HepG2 (cell line): ENCODE results near the gene THRAP3. TPM values are rescaled to one million over a fixed set of nuclear protein-coding genes. Genes with fewer than 3 reads are reported as not detected.

Source experiments
- IRF9 ChIP-seq: sonication (generic); formaldehyde crosslinking; IDR thresholded peaks from 2 replicates; pipeline ENCODE4 v1.8.0; 2022; ENCODE audit warnings: missing genetic modification reagents, mild to moderate bottlenecking, borderline replicate concordance
- JUN ChIP-seq: sonication (generic); formaldehyde crosslinking; IDR thresholded peaks from 2 replicates; pipeline ENCODE4 v1.4.0; 2020; ENCODE audit warnings: mild to moderate bottlenecking, missing genetic modification reagents
- KDM3A ChIP-seq: IDR thresholded peaks from 2 replicates; pipeline ENCODE4 v1.6.1; 2018; ENCODE audit warnings: low read depth, missing compliant biosample characterization
- MAFF ChIP-seq: IDR thresholded peaks from 2 replicates; pipeline ENCODE4 v1.6.1; 2011; ENCODE audit warnings: low read depth, low read length, improper control_type of control experiment
- MTA1 ChIP-seq: sonication (generic); formaldehyde crosslinking; IDR thresholded peaks from 2 replicates; pipeline ENCODE4 v1.4.0; 2020; ENCODE audit warnings: missing genetic modification reagents, mild to moderate bottlenecking, borderline replicate concordance
- NR2F6 ChIP-seq, 2 experiments: IDR thresholded peaks; 2 replicates each; pipeline ENCODE4 v1.6.1; 2016; ENCODE audit warnings: antibody characterized with exemption in 1 of 2, mild to moderate bottlenecking in 1 of 2
- PCBP2 ChIP-seq: fragments of 200-400 bp; formaldehyde crosslinking; optimal IDR thresholded peaks from 2 replicates; pipeline ENCODE3; 2018; ENCODE audit warnings: low read length, low read depth; ENCODE audit not compliant: poor library complexity, severe bottlenecking
- RCOR2 ChIP-seq: IDR thresholded peaks from 2 replicates; pipeline ENCODE4 v1.6.1; 2016; ENCODE audit warnings: missing biosample characterization, missing genetic modification reagents
- SMC3 ChIP-seq: IDR thresholded peaks from 2 replicates; pipeline ENCODE4 v1.6.1; 2011; ENCODE audit warnings: low read length, improper control_type of control experiment
- STAT5B ChIP-seq: sonication (generic); formaldehyde crosslinking; IDR thresholded peaks from 2 replicates; pipeline ENCODE4 v1.4.0; 2020; ENCODE audit warnings: missing genetic modification reagents
- ZFY ChIP-seq: sonication (generic); formaldehyde crosslinking; IDR thresholded peaks from 2 replicates; pipeline ENCODE4 v1.4.0; 2020; ENCODE audit warnings: missing genetic modification reagents
- ZMYM2 ChIP-seq: sonication (generic); formaldehyde crosslinking; IDR thresholded peaks from 2 replicates; pipeline ENCODE4 v1.8.0; 2022; ENCODE audit warnings: mild to moderate bottlenecking, missing genetic modification reagents
- ZNF263 ChIP-seq: sonication (generic); formaldehyde crosslinking; IDR thresholded peaks from 2 replicates; pipeline ENCODE4 v1.4.0; 2020; ENCODE audit warnings: missing genetic modification reagents
- ZNF264 ChIP-seq: sonication (generic); formaldehyde crosslinking; IDR thresholded peaks from 2 replicates; pipeline ENCODE4 v1.4.0; 2020; ENCODE audit warnings: missing genetic modification reagents
- ZNF557 ChIP-seq: sonication (generic); formaldehyde crosslinking; IDR thresholded peaks from 2 replicates; pipeline ENCODE4 v1.4.0; 2020; ENCODE audit warnings: missing genetic modification reagents
- ZNF589 ChIP-seq: sonication (generic); formaldehyde crosslinking; conservative IDR thresholded peaks from 2 replicates; pipeline ENCODE4 v1.8.0; 2022; ENCODE audit warnings: mild to moderate bottlenecking, moderate library complexity, missing genetic modification reagents
- ZNF609 ChIP-seq: sonication (generic); formaldehyde crosslinking; IDR thresholded peaks from 2 replicates; pipeline ENCODE4 v1.4.0; 2020; ENCODE audit warnings: mild to moderate bottlenecking, missing genetic modification reagents, borderline replicate concordance
- ZNF619 ChIP-seq: sonication (generic); formaldehyde crosslinking; IDR thresholded peaks from 2 replicates; pipeline ENCODE4 v1.4.0; 2020; ENCODE audit warnings: mild to moderate bottlenecking, missing genetic modification reagents
- ZNF644 ChIP-seq: IDR thresholded peaks from 2 replicates; pipeline ENCODE4 v1.6.1; 2016; ENCODE audit warnings: low read depth
- ZNF737 ChIP-seq: sonication (generic); formaldehyde crosslinking; IDR thresholded peaks from 2 replicates; pipeline ENCODE4 v1.5.0; 2020; ENCODE audit warnings: missing genetic modification reagents, mild to moderate bottlenecking, borderline replicate concordance
- ZNF766 ChIP-seq: sonication (generic); formaldehyde crosslinking; IDR thresholded peaks from 2 replicates; pipeline ENCODE4 v1.5.0; 2020; ENCODE audit warnings: missing genetic modification reagents, borderline replicate concordance
- ZNF780A ChIP-seq: sonication (generic); formaldehyde crosslinking; IDR thresholded peaks from 2 replicates; pipeline ENCODE4 v1.8.0; 2022; ENCODE audit warnings: mild to moderate bottlenecking, missing genetic modification reagents, moderate library complexity
- ZSCAN31 ChIP-seq: sonication (generic); formaldehyde crosslinking; IDR thresholded peaks from 2 replicates; pipeline ENCODE4 v1.5.0; 2020; ENCODE audit warnings: low read depth, mild to moderate bottlenecking, missing genetic modification reagents
- polyA plus RNA-seq, 8 experiments: library from polyadenylated mRNA; depleted of rRNA in 3 of 8; stranded (reverse) in 7 of 8; unstranded in 1 of 8; fragments of >200 nt; fragmentation: Illumina TruSeq in 4 of 8; extraction: Trizol in 4 of 8; gene quantifications; 2 replicates each; pipeline versions ENCODE4 v1.2.1 to v1.2.3, GENCODE V29; 2011 to 2016; ENCODE audit warnings: low read depth in 4 of 8, missing spikeins in 1 of 8, mixed read lengths in 1 of 8; ENCODE audit not compliant: insufficient read depth in 1 of 8
- total RNA-seq, 5 experiments: library from RNA; depleted of rRNA; stranded (reverse); fragments of >200 nt; fragmentation: Illumina TruSeq; extraction: Trizol; gene quantifications; 2 replicates each; pipeline ENCODE4 v1.2.3, GENCODE V29; 2016; ENCODE audit warnings: low read depth in 1 of 5
- TF ChIP-seq, protein P1 (sequence below): sonication (generic); formaldehyde crosslinking; IDR thresholded peaks from 2 replicates; pipeline ENCODE4 v1.4.0; 2020; ENCODE audit warnings: missing genetic modification reagents

The THRAP3 gene
- total and polyA plus RNA-seq, 2 of the 13 experiments (the other 11 are each of a cell fraction or from before 2014, with no cell fraction given) = 45.0 to 92.6 TPM

- no peak for TF ChIP-seq ZNF609 (CRISPR knock-in tag)
- no peak for TF ChIP-seq ZNF766 (CRISPR knock-in tag)
- no peak for TF ChIP-seq ZNF589 (CRISPR knock-in tag)
- TF ChIP-seq ZNF737 (CRISPR knock-in tag) = no peak
- no peak; the same call in 1 of the 2 replicates for TF ChIP-seq ZNF619 (CRISPR knock-in tag)
- TF ChIP-seq PCBP2 = no peak
- no peak for TF ChIP-seq ZNF557 (CRISPR knock-in tag)
- no peak for TF ChIP-seq NR2F6 (IDR thresholded peaks at IDR 0.05)
- peak; percentile 66; the same call in 1 of the 2 replicates for TF ChIP-seq NR2F6 (CRISPR knock-in tag; IDR thresholded peaks at IDR 0.05)
- TF ChIP-seq ZNF264 (CRISPR knock-in tag) = no peak
- no peak for TF ChIP-seq RCOR2 (CRISPR knock-in tag)
- no peak for TF ChIP-seq ZNF780A (CRISPR knock-in tag)
- TF ChIP-seq MTA1 (CRISPR knock-in tag) = peak; percentile 76; the same call in 1 of the 2 replicates
- peak; percentile 96 for TF ChIP-seq SMC3
- no peak for TF ChIP-seq MAFF
- peak; percentile 76 for TF ChIP-seq ZNF644 (CRISPR knock-in tag)
- peak; percentile 50; the same call in 1 of the 2 replicates for TF ChIP-seq ZFY (CRISPR knock-in tag)
- TF ChIP-seq ZNF263 = peak; percentile 57; the same call in 1 of the 2 replicates
- no peak for TF ChIP-seq IRF9 (CRISPR knock-in tag)
- no peak for TF ChIP-seq JUN (CRISPR knock-in tag)
- TF ChIP-seq, protein P1, sequence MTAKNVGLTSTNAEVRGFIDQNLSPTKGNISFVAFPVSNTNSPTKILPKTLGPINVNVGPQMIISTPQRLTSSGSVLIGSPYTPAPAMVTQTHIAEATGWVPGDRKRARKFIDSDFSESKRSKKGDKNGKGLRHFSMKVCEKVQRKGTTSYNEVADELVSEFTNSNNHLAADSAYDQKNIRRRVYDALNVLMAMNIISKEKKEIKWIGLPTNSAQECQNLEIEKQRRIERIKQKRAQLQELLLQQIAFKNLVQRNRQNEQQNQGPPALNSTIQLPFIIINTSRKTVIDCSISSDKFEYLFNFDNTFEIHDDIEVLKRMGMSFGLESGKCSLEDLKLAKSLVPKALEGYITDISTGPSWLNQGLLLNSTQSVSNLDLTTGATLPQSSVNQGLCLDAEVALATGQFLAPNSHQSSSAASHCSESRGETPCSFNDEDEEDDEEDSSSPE = no peak
- TF ChIP-seq KDM3A (CRISPR knock-in tag) = 0 out of 2 replicates have a peak, but pooled peaks have one; percentile 61
- no peak for TF ChIP-seq STAT5B
- peak; percentile 91 for TF ChIP-seq ZSCAN31 (CRISPR knock-in tag)
- TF ChIP-seq ZMYM2 = 0 out of 2 replicates have a peak, but pooled peaks have one; percentile 58
These were observed 36.2 kb upstream of the THRAP3 start (continued) for GRCh38 chr1:36187800-36188593.
